Keratinocyte (primary cell): ENCODE results near the gene RTBDN.
"Not testable (repeated sequence)": the region's sequence is repeated elsewhere in the genome, so short reads cannot be mapped to it uniquely, and the experiment has no call there.

Experiments used
- EZH2 ChIP-seq: IDR thresholded peaks from one replicate; pipeline ENCODE4 v1.6.1; 2012; ENCODE audit warnings: inconsistent platforms, mild to moderate bottlenecking, low read length, moderate library complexity
- TF ChIP-seq, protein P1 (sequence below), 3 experiments: IDR thresholded peaks in 1 of 3; conservative IDR thresholded peaks in 1 of 3; optimal IDR thresholded peaks in 1 of 3; 2 replicates in 2 of 3; 3 replicates in 1 of 3; pipeline versions ENCODE3 to v1.5.1; 2011; ENCODE audit warnings: low read length in 3 of 3, mild to moderate bottlenecking in 3 of 3, moderate library complexity in 2 of 3, control low read depth in 1 of 3, inconsistent platforms in 1 of 3; ENCODE audit not compliant: insufficient read depth in 2 of 3; ENCODE audit errors: extremely low read depth in 1 of 3

DNA sequence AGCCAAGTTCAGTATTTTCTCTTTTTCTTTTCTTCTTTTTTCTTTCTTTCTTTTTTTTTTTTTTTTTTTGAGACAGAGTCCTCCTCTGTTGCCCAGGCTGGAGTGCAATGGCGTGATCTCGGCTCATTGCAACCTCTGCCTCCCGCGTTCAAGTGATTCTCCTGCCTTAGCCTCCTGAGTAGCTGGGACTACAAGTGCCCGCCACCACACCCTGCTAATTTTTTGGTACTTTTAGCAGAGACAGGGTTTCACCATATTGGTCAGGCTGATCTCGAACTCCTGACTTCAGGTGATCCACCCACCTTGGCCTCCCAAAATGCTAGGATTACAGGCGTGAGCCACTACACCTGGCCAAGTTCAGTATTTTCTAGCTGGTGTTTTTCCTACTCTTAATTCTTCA lies 36.8 kb downstream of the RTBDN start:
- TF ChIP-seq, protein P1, sequence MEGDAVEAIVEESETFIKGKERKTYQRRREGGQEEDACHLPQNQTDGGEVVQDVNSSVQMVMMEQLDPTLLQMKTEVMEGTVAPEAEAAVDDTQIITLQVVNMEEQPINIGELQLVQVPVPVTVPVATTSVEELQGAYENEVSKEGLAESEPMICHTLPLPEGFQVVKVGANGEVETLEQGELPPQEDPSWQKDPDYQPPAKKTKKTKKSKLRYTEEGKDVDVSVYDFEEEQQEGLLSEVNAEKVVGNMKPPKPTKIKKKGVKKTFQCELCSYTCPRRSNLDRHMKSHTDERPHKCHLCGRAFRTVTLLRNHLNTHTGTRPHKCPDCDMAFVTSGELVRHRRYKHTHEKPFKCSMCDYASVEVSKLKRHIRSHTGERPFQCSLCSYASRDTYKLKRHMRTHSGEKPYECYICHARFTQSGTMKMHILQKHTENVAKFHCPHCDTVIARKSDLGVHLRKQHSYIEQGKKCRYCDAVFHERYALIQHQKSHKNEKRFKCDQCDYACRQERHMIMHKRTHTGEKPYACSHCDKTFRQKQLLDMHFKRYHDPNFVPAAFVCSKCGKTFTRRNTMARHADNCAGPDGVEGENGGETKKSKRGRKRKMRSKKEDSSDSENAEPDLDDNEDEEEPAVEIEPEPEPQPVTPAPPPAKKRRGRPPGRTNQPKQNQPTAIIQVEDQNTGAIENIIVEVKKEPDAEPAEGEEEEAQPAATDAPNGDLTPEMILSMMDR (optimal IDR thresholded peaks at IDR 0.05 in 1 of 3, IDR thresholded peaks at IDR 0.05 in 1 of 3, conservative IDR thresholded peaks at IDR 0.05 in 1 of 3; ENCODE audit: extremely low read depth in 1 of 3, insufficient read depth in 2 of 3, low read length in 3 of 3), result not testable (repeated sequence)
- not testable (repeated sequence) for TF ChIP-seq EZH2
